ENCODE measurements around the gene ACMSD.

The ACMSD gene

GRCh38 chr2:134936691-134937090 lies 98.3 kb downstream of the ACMSD start:
- H3K4me3 ChIP-seq (ENCODE audit: low read depth, low read length) = no peak overlapping the region
- TF ChIP-seq CTCF (IDR thresholded peaks at IDR 0.05; ENCODE audit: insufficient read depth, low read depth, low read length, missing control alignments) = no peak
- DNase-seq (ENCODE audit: low read depth) = no peak

- no peak for TF ChIP-seq CTCF (IDR thresholded peaks at IDR 0.05; ENCODE audit: insufficient read depth, low read depth, low read length, missing control alignments)
- peak; percentile 23 for DNase-seq (ENCODE audit: low read depth)
- H3K4me3 ChIP-seq (ENCODE audit: low read depth, low read length) = 0 out of 2 replicates have a peak overlapping the region, but pooled peaks have one; percentile 2
These were observed 105.1 kb downstream of the ACMSD start for GRCh38 chr2:134943540-134943939.

GRCh38 chr2:134944975-134945374 lies 106.6 kb downstream of the ACMSD start:
- TF ChIP-seq CTCF (IDR thresholded peaks at IDR 0.05; ENCODE audit: insufficient read depth, low read depth, low read length, missing control alignments) = no peak
- DNase-seq (ENCODE audit: low read depth) = no peak
- H3K4me3 ChIP-seq (ENCODE audit: low read depth, low read length) = no peak overlapping the region

DNA sequence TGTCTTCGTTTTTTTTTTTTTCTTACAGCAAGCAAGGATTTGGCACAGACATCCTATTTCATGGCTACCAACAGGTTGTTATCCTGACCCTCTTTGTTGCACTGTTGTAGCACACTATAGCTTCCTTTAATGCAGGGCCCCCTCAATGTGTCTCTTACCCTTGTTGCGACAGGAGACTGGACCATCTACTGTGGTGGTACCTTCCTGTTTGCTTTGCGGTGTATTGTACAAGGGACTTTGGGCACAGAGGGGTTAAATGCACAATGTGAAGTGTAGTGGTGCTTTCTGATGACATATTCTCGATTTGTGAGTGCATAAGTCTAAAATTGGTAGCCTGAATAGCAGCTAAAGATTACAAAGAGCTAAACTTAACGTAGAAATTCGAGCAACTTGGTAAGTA lies 107.7 kb downstream of the ACMSD start:
- DNase-seq (ENCODE audit: low read depth) = no peak
- TF ChIP-seq CTCF (IDR thresholded peaks at IDR 0.05; ENCODE audit: insufficient read depth, low read depth, low read length, missing control alignments) = no peak
- H3K4me3 ChIP-seq (ENCODE audit: low read depth, low read length) = no peak overlapping the region

DNA sequence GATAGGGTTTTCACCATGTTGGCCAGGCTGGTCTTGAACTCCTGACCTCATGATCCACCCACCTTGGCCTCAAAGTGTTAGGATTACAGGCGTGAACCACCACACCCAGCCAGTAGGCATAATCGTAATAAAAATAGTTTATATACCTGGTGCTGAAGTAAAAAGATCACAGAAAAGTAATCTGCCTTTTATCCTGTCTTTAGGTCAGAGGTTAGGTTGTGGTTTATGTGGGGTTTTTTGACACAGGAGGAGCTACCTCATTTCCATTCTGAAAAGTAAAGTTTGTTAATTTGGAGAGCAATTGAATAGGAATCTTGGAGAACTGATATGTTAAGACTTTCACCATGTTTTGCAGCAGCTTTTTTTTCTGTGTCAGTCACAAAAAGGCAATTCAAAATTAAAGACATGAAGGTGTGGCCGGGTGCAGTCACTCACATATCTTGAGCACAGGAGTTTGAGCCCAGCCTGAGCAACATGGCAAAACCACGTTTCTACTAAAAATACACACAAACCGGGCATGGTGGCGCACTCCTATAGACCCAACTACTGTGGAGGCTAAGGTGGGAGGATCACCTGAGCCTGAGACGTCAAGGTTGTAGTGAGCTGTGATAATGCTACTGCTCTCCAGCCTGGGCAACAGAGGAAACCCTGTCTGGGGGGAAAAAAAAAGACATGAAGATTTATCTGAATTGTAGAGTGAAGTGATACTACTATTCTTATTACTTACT lies 111.7 kb downstream of the ACMSD start:
- no peak for DNase-seq (ENCODE audit: low read depth)
- no peak overlapping the region for H3K4me3 ChIP-seq (ENCODE audit: low read depth, low read length)
- TF ChIP-seq CTCF (IDR thresholded peaks at IDR 0.05; ENCODE audit: insufficient read depth, low read depth, low read length, missing control alignments) = no peak

GRCh38 chr2:134950886-134951285 lies 112.5 kb downstream of the ACMSD start:
- DNase-seq (ENCODE audit: low read depth) = no peak

More at GRCh38 chr2:134950886-134951285, 112.5 kb downstream of the ACMSD start:
- no peak overlapping the region for H3K4me3 ChIP-seq (ENCODE audit: low read depth, low read length)
- TF ChIP-seq CTCF (IDR thresholded peaks at IDR 0.05; ENCODE audit: insufficient read depth, low read depth, low read length, missing control alignments) = no peak

Measured in GM12865 (cell line).